Gastrocnemius medialis (tissue), 4 donors: Measurements from ENCODE around the gene PPP1R18. TPM values are rescaled to one million over a fixed set of nuclear protein-coding genes. Genes with fewer than 3 reads are reported as not detected.
"Not testable (repeated sequence)": the region's sequence is repeated elsewhere in the genome, so short reads cannot be mapped to it uniquely, and the experiment has no call there.

Experiments
- ATAC-seq, 2 donors: fragments of 150-250 bp; one replicate each; pipeline ENCODE4 v1.9.1; 2016
- DNase-seq, 2 donors: peaks; one replicate each; pipeline ENCODE4 v3.0.0-alpha.2; 2019
- H3K27ac ChIP-seq, 4 donors: fragments of 200-600 bp; sonication (generic); 1 replicate in 1 of 4; 2 replicates in 3 of 4; pipeline ENCODE4 v1.5.1; 2016 to 2018; ENCODE audit warnings: mild to moderate bottlenecking in 2 of 4, moderate library complexity in 1 of 4
- H3K27me3 ChIP-seq, 3 donors: fragments of 200-600 bp; sonication (generic) in 2 of 3; 1 replicate in 1 of 3; 2 replicates in 2 of 3; pipeline versions ENCODE4 v1.5.1 to v1.6.0; 2016 to 2019; ENCODE audit warnings: mild to moderate bottlenecking in 1 of 3, moderate library complexity in 1 of 3
- H3K36me3 ChIP-seq, 2 donors: fragments of 200-600 bp; sonication (generic) in 1 of 2; one replicate each; pipeline ENCODE4 v1.5.1; 2017 to 2018
- H3K4me1 ChIP-seq, 2 donors: fragments of 200-600 bp; sonication (generic) in 1 of 2; one replicate each; pipeline ENCODE4 v1.5.1; 2016 to 2017; ENCODE audit warnings: mild to moderate bottlenecking in 2 of 2
- H3K4me3 ChIP-seq, 4 donors: fragments of 200-600 bp; sonication (generic) in 3 of 4; 1 replicate in 1 of 4; 2 replicates in 3 of 4; pipeline ENCODE4 v1.5.1; 2016 to 2019; ENCODE audit warnings: mild to moderate bottlenecking in 2 of 4
- H3K9me3 ChIP-seq, 3 donors: fragments of 200-600 bp; sonication (generic) in 2 of 3; 1 replicate in 1 of 3; 2 replicates in 2 of 3; pipeline ENCODE4 v1.5.1; 2016 to 2019
- POLR2A ChIP-seq, 2 donors: fragments of 450-650 bp; IDR thresholded peaks; one replicate each; pipeline ENCODE4 v1.6.1; 2017; ENCODE audit warnings: antibody characterized with exemption in 2 of 2, mild to moderate bottlenecking in 2 of 2, moderate library complexity in 2 of 2
- in situ Hi-C, 4 donors: fragments of 200-750 bp; cut with MboI; loops; one replicate each; pipeline versions ENCODE4 v1.15.0 to v1.8.0; 2017; ENCODE audit warnings: low sequenced_read_pairs in 4 of 4
- intact Hi-C: fragments of 100-400 bp; cut with DNase I; formaldehyde crosslinking; loops from one replicate; pipeline ENCODE4 v1.15.1; 2023; ENCODE audit warnings: low total_unique reads
- total RNA-seq, 4 donors: library from RNA; depleted of rRNA; stranded (reverse); fragments of >200 nt; gene quantifications; one replicate each; pipeline versions ENCODE4 v1.1.0 to v1.2.3, GENCODE V29; 2016
- TF ChIP-seq, protein P1 (sequence below), 5 experiments: fragments of 450-650 bp in 3 of 5; fragments of 200-600 bp in 2 of 5; sonication (generic) in 2 of 5; IDR thresholded peaks in 4 of 5; conservative IDR thresholded peaks in 1 of 5; 1 replicate in 4 of 5; 2 replicates in 1 of 5; pipeline ENCODE4 v1.5.1; 2016 to 2019; ENCODE audit warnings: antibody characterized with exemption in 5 of 5, mild to moderate bottlenecking in 3 of 5, moderate library complexity in 3 of 5

The PPP1R18 gene
- total RNA-seq, 4 donors from 2014 or later: 4.4 to 16.9 (median 12.4) TPM

DNA sequence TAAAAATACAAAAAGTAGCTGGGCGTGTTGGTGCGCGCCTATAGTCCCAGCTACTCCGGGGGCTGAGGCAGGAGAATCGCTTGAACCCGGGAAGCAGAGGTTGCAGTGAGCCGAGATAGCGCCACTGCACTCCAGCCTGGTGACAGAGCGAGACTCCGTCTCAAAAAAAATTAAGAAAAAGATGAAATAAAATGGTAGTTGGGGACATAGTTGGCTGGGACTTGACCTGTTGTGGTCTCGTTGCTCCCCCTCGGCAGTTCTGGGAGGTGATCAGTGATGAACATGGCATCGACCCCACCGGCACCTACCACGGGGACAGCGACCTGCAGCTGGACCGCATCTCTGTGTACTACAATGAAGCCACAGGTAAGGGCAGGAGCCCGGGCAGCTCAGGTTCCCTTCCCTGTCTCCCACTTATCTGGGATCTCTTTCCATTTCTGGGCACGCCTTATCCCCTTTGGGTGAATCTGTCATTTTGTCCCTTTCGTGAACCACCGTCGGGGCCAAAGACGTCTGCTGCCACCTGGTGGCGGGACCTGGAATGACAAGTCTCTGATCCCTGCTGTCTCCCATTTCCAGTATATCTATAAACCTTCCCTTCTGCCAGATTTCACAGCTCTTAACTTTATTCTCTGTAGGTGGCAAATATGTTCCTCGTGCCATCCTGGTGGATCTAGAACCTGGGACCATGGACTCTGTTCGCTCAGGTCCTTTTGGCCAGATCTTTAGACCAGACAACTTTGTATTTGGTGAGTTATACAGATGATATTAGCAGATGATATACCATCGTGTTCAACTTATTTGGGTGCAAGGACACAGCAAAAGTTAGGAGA lies 36.1 kb upstream of the PPP1R18 start:
- intact Hi-C loops (loop anchor here (1.0 kb wide), 1 partner anchor 43 kb away; no protein-coding TSS in a partner anchor), in situ Hi-C loops (loop anchor here (5.0 kb wide), 2 partner anchors 40 to 45 kb away; no protein-coding TSS in a partner anchor)
- H3K27me3 ChIP-seq: no peaks in the 10 kb centered on the region
- H3K9me3 ChIP-seq: no peaks in the 10 kb centered on the region
- peaks cover 0 to 46% of the 10 kb centered on the region in 2 donors for H3K36me3 ChIP-seq
- DNase-seq: peak; percentile 45 to 75
- H3K4me1 ChIP-seq: peaks cover 26% of the 10 kb centered on the region in 2 donors
- ATAC-seq: peak in 1 of 2 donors; percentile 18
- peak overlapping the region; percentile 67 to 99 (median 76) for H3K4me3 ChIP-seq
- peak overlapping the region; percentile 94 to 99 (median 97) for H3K27ac ChIP-seq
- TF ChIP-seq POLR2A (IDR thresholded peaks at IDR 0.05): no peak
- TF ChIP-seq, protein P1, sequence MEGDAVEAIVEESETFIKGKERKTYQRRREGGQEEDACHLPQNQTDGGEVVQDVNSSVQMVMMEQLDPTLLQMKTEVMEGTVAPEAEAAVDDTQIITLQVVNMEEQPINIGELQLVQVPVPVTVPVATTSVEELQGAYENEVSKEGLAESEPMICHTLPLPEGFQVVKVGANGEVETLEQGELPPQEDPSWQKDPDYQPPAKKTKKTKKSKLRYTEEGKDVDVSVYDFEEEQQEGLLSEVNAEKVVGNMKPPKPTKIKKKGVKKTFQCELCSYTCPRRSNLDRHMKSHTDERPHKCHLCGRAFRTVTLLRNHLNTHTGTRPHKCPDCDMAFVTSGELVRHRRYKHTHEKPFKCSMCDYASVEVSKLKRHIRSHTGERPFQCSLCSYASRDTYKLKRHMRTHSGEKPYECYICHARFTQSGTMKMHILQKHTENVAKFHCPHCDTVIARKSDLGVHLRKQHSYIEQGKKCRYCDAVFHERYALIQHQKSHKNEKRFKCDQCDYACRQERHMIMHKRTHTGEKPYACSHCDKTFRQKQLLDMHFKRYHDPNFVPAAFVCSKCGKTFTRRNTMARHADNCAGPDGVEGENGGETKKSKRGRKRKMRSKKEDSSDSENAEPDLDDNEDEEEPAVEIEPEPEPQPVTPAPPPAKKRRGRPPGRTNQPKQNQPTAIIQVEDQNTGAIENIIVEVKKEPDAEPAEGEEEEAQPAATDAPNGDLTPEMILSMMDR (IDR thresholded peaks at IDR 0.05 in 4 of 5, conservative IDR thresholded peaks at IDR 0.05 in 1 of 5): peak; percentile 97 to 99 (median 98)

DNA sequence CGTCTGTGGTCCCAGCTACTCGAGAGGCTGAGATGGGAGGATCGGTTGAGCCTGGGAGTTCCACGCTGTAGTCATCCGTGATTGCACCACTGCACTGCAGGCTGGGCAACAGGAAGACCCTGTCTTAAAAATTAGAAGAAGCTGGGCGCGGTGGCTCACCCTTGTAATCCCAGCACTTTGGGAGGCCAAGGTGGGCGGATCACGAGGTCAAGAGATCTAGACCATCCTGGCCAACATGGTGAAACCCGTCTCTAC lies 35.5 kb upstream of the PPP1R18 start:
- H3K9me3 ChIP-seq, H3K27me3 ChIP-seq, ATAC-seq: not testable (repeated sequence)
- DNase-seq: peak in 1 of 2 donors; percentile 49
- intact Hi-C loops: loop anchor here (1.0 kb wide), 1 partner anchor 43 kb away; no protein-coding TSS in a partner anchor
- Histone ChIP-seq H3K4me3 (peak overlapping the region; percentile 67 to 99 (median 76)), H3K27ac (peak overlapping the region; percentile 94 to 99 (median 97)), H3K36me3 (peaks cover 0 to 40% of the 10 kb centered on the region in 2 donors), H3K4me1 (peaks cover 26% of the 10 kb centered on the region in 2 donors)
- in situ Hi-C loops: loop anchor here (5.0 kb wide), 2 partner anchors 40 to 45 kb away; no protein-coding TSS in a partner anchor

DNA sequence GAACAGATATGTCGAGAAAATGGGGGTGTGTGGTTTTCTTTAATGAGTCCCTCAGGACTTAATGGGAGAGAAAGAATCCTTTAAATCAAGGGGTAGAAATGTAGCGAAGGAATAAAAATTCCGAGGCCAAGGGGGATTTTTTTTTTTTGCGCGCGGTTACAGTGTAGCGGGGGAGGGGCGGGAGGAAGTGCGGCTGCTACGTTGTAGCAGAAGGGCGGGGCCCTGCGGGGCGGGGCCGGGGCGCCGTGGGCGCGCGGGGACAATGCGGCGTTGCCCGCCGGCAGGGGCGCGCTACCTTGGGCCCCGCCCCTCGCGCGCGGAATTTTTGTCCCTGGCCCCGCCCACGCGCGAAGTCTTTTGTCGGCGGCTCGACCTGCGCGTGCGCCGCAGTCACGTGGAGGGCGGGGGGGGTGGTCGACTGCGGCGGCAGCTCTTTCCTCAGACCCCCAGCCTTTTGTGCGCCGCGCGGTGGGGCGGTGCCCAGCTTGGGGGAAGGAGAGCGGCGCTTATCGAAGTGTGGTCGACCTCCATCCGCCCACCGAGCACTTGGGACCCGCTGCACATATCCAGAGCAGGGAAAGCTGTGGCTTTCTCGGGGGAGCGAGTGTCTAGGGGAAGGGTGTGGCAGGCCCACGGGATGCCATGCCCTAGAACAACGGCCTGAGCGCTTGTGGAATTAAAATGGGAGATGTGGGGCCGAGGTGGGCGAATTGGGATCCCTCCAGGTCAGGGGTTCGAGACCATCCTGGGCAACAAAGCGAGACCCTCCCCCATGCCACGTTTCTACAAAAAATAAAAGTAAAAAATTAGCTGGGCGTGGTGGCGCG lies 35.0 kb upstream of the PPP1R18 start:
- DNase-seq (peak; percentile 80 to 88), ATAC-seq (peak; percentile 45 to 46)
- H3K9me3 ChIP-seq: no peaks in the 10 kb centered on the region
- peak overlapping the region; percentile 68 to 99 (median 81) for H3K4me3 ChIP-seq
- in situ Hi-C loops: loop anchor here (5.0 kb wide), 2 partner anchors 39 to 44 kb away; no protein-coding TSS in a partner anchor
- intact Hi-C loops: loop anchor here (1.0 to 2.0 kb wide), 3 partner anchors 21 to 151 kb away; partner anchors contain the start of genes ABCF1 and FLOT1
- peak overlapping the region; percentile 94 to 99 (median 97) for H3K27ac ChIP-seq
- peak; percentile 39 to 40 for TF ChIP-seq POLR2A (IDR thresholded peaks at IDR 0.05)
- TF ChIP-seq, protein P1 (IDR thresholded peaks at IDR 0.05 in 4 of 5, conservative IDR thresholded peaks at IDR 0.05 in 1 of 5): peak; percentile 34 to 75 (median 52)
- H3K36me3 ChIP-seq: peaks cover 0 to 37% of the 10 kb centered on the region in 2 donors
- no peaks in the 10 kb centered on the region for H3K27me3 ChIP-seq
- H3K4me1 ChIP-seq: peaks cover 30% of the 10 kb centered on the region in 2 donors

- Histone ChIP-seq H3K27ac (peak overlapping the region; percentile 94 to 99 (median 97)), H3K4me1 (peaks cover 32 to 33% of the 10 kb centered on the region in 2 donors), H3K36me3 (peaks cover 0 to 31% of the 10 kb centered on the region in 2 donors), H3K4me3 (peak overlapping the region; percentile 68 to 99 (median 81)), H3K27me3 (no peaks in the 10 kb centered on the region), H3K9me3 (no peaks in the 10 kb centered on the region)
- in situ Hi-C loops: loop anchor here (5.0 kb wide), 2 partner anchors 38 to 43 kb away; no protein-coding TSS in a partner anchor
- TF ChIP-seq, protein P1 (IDR thresholded peaks at IDR 0.05 in 4 of 5, conservative IDR thresholded peaks at IDR 0.05 in 1 of 5): no peak
- no peak for TF ChIP-seq POLR2A (IDR thresholded peaks at IDR 0.05)
- intact Hi-C loops: loop anchor here (1.0 to 2.0 kb wide), 3 partner anchors 22 to 150 kb away; partner anchors contain the start of genes ABCF1, FLOT1, MRPS18B and PPP1R10
- DNase-seq (peak; percentile 64 to 79), ATAC-seq (peak; percentile 19 to 24)
Measured at GRCh38 chr6:30720738-30721197, 34.3 kb upstream of the PPP1R18 start.
